K562 (cell line): ENCODE results near the gene LRRC10B.

Experiments used
- BCL6 ChIP-seq: fragments of 250-450 bp; sonication (Bioruptor Pico); IDR thresholded peaks from 2 replicates; pipeline ENCODE4 v1.4.0; 2020
- CEBPB ChIP-seq: fragments of 450-650 bp; IDR thresholded peaks from 2 replicates; pipeline ENCODE4 v1.6.1; 2016; ENCODE audit warnings: missing genetic modification characterization, missing compliant biosample characterization
- CTCF ChIP-seq, 3 experiments: IDR thresholded peaks in 2 of 3; conservative IDR thresholded peaks in 1 of 3; 2 replicates each; pipeline ENCODE4 v1.5.1; 2011 to 2012; ENCODE audit warnings: low read length in 3 of 3, mild to moderate bottlenecking in 3 of 3, control low read depth in 2 of 3, improper control_type of control experiment in 1 of 3, inconsistent platforms in 1 of 3, low read depth in 1 of 3, mixed read lengths in 1 of 3, moderate library complexity in 1 of 3; ENCODE audit not compliant: insufficient read depth in 2 of 3
- EZH2 ChIP-seq: IDR thresholded peaks from 2 replicates; pipeline ENCODE4 v1.6.1; 2012; ENCODE audit warnings: low read depth, mild to moderate bottlenecking, inconsistent platforms, low read length, borderline replicate concordance
- HDAC1 ChIP-seq, 2 experiments: fragments of 450-650 bp; IDR thresholded peaks; 2 replicates each; pipeline ENCODE4 v1.6.1; 2016 to 2017; ENCODE audit warnings: inconsistent platforms in 1 of 2, mild to moderate bottlenecking in 1 of 2, moderate library complexity in 1 of 2
- HMG20A ChIP-seq: fragments of 450-650 bp; formaldehyde crosslinking; conservative IDR thresholded peaks from 2 replicates; pipeline ENCODE4 v1.4.0; 2020; ENCODE audit warnings: mild to moderate bottlenecking, mixed read lengths
- RBM34 ChIP-seq: fragments of 200-400 bp; formaldehyde crosslinking; IDR thresholded peaks from 2 replicates; pipeline ENCODE4 v1.6.1; 2018; ENCODE audit warnings: low read length, borderline replicate concordance; ENCODE audit not compliant: insufficient read depth
- TAF1 ChIP-seq: IDR thresholded peaks from 2 replicates; pipeline ENCODE4 v1.6.1; 2011; ENCODE audit warnings: mild to moderate bottlenecking, low read length, moderate library complexity; ENCODE audit not compliant: insufficient read depth, control insufficient read depth, severe bottlenecking; ENCODE audit errors: extremely low read depth

DNA sequence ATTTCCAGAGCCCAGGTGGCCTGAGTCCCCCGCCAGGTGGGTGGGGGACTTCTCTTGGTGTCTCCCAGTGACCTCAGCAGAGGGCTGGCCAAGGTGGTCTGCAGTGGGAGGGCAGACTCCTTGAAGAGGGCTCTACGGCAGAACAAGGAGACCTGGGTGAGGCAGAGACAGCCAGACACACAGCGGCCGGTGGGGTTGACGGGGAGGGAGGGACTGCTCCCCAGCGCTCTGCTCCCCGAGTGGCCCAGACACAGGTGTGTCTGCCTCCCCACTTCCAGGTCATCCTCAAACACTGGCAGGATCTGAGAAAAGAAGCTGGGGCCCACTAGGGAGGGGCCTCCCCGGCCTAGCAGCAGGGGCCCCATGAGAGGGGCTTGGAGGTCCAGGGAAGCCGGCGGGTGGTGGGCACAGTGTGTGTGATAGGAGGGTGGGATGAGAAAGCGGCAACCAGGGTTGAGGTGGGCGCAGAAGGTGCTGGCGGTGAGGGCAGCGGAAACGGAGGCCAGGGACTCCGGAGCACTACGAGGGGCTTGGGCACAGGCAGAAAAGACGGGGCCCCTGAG lies 42.2 kb downstream of the LRRC10B start:
- TF ChIP-seq EZH2, result no peak
- TF ChIP-seq BCL6 (CRISPR knock-in tag), result no peak
- TF ChIP-seq RBM34, result no peak
- no peak for TF ChIP-seq TAF1
- no peak for TF ChIP-seq HMG20A (CRISPR knock-in tag)
- TF ChIP-seq CEBPB, result no peak
- TF ChIP-seq CTCF (IDR thresholded peaks at IDR 0.05 in 2 of 3, conservative IDR thresholded peaks at IDR 0.05 in 1 of 3; ENCODE audit: insufficient read depth in 2 of 3, low read depth in 1 of 3, low read length in 3 of 3), result no peak
- no peak for TF ChIP-seq HDAC1 (IDR thresholded peaks at IDR 0.05)
